Measurements from ENCODE around the gene PPIH.
"Not testable (repeated sequence)": the region's sequence is repeated elsewhere in the genome, so short reads cannot be mapped to it uniquely, and the experiment has no call there.

PPIH gene

DNA sequence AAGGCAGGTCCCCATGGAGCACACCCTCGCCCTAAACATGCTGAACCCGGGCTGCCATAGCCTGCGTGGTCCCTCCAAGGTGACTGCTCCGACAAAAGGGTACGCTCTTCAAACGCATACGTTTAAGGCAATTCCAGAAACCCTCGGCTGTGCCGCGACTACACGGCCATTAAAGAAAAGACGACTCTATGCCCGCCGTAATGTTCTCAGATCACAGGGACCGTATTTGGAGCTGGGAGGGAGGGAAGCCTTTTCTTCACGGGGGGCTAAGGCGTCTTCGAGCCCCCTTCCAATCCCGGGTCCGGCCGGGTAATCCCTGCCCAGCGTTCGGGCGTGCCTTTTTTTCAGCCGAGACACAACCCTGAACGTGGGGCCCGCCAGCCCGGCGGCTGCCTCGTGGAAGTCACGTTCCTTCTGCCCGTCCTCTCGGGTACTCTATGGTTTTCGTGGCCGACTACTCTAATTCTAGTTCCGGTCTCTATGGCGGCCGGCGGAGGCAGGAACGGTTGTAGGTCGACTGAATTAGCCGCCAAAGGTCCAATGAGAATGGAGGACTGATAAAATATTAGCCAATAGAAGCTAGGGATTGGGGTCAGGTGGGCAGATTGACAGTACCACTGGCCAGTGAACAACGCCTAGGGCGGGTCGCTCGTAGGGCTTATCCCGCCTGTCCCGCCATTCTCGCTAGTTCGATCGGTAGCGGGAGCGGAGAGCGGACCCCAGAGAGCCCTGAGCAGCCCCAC lies 23.7 kb downstream of the PPIH start, which contains the start of gene YBX1:
YBX1 (plus strand) TSS at position 678 of the 743 bp plus-strand sequence. CDS start 148 bp downstream, outside the sequence.
- intact Hi-C loops (cut with DNase I), result loop anchor here (2.0 to 10.0 kb wide), 3 partner anchors 63 to 347 kb away; partner anchors contain the start of genes C1orf50, CLDN19, FOXJ3 and P3H1

DNA sequence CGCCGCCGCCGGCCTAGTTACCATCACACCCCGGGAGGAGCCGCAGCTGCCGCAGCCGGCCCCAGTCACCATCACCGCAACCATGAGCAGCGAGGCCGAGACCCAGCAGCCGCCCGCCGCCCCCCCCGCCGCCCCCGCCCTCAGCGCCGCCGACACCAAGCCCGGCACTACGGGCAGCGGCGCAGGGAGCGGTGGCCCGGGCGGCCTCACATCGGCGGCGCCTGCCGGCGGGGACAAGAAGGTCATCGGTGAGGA lies 24.2 kb downstream of the PPIH start:
- intact Hi-C loops (cut with DNase I), result loop anchor here (2.0 to 10.0 kb wide), 3 partner anchors 62 to 348 kb away; partner anchors contain the start of genes C1orf50, CLDN19, FOXJ3 and P3H1
- DNase-seq, result not testable (repeated sequence)

More for the DNA sequence above, 23.7 kb downstream of the PPIH start, which contains the start of gene YBX1:
- DNase-seq, result peak; percentile 92 to 99 (median 95)

DNA sequence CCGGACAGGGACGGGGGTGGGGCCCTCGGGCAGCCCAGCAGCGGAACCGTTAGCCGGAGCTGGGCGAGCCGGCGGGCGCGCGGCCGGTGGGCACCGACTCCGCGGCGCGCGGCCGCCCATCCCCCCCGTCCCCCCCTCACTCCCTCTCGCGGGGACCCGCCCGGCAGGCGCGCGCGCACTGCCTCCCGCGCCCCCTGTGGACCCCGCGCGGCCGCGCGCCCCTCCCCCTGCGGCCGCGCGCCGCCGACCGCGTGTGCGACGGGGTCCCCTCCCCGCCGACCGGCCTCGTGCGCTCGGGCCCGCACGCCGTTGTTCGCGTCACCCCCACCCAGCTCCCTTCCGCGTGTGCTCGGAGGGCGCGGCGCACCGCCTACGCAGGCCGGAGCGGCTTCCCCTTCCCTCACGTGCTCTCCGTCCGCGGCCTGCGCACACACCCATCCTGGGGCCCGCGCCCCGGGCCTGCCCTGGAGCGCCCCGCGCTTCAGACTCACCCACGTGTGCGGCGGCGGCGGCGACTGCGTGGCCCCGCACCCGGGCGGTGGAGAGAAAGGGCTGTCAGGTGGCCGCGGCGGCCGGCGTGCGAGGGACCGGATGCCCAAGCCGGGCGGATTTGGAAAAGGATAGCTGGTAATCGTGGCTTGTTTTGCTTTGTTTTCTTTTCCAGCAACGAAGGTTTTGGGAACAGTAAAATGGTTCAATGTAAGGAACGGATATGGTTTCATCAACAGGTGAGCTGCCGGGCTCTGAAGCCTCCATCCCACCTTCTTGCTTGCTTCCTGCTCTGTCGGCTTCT lies 24.7 kb downstream of the PPIH start:
- DNase-seq, result peak in 9 of 10 donors; percentile 15 to 91 (median 38)
- intact Hi-C loops (cut with DNase I), result loop anchor here (2.0 to 10.0 kb wide), 3 partner anchors 62 to 348 kb away; partner anchors contain the start of genes C1orf50, CLDN19, FOXJ3 and P3H1

DNA sequence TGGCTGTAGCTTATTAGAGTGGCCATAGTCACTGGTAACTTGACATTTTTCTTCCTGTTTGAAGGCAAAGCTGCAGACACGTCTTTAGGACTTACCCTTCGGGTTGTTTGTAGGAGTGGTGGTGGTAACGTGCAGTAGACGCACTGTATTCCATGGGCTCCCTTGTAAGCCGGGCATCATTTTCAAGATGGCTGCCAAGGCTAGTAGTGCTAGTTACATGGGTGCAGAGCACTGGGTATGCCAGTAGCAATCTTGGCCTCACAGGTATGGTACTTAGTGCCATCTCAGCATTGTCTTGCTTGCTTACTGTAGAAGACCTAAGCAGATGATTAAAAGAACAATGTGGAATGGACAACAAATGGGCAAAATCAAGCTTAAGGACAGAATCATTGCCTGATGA lies 25.9 kb downstream of the PPIH start:
- no peak for DNase-seq
- intact Hi-C loops (cut with DNase I), result loop anchor here (10.0 kb wide), 2 partner anchors 61 to 349 kb away; partner anchors contain the start of genes CLDN19 and FOXJ3

DNA sequence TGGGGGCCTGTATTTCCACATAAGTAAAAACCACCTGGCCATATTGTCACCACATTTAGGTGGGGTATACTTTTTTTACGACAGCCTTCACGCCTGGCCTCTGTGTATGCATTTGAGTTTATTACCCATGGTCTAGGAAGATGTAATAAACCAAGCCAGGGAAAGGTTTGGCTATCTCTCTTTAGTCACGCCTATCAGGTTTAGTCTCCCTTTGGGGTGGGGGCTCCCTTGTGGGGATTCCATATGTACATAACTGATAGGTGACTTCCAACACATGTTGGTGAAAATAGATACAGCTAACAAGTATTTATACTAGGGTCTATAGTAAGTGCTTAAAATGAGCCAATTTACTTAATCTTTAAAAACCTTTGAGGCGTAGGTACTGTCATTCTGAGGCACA lies 28.2 kb downstream of the PPIH start:
- DNase-seq, result no peak
- intact Hi-C loops (cut with DNase I), result loop anchor here (10.0 kb wide), 2 partner anchors 58 to 352 kb away; partner anchors contain the start of genes CLDN19 and FOXJ3

DNA sequence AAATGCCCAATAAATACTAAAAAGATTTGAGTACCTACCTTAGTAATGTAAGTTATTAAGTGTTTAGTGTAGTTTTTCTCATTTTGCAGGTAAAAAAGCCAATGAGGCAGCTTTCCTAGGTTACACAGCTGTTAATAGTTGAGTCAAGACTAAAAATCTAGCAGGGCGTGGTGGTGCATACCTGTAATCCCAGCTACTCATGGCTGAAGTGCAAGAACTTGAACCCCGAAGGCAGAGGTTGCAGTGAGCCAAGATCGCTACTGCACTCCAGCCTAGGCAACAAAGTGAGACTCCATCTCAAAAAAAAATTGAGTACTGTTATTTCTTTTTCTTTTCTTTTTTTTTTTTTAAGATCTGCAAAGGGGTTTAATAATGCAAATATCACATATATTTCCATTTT lies 31.7 kb downstream of the PPIH start:
- intact Hi-C loops (cut with DNase I), result loop anchor here (10.0 kb wide), 2 partner anchors 55 to 355 kb away; partner anchors contain the start of genes CLDN19 and FOXJ3
- no peak for DNase-seq

DNA sequence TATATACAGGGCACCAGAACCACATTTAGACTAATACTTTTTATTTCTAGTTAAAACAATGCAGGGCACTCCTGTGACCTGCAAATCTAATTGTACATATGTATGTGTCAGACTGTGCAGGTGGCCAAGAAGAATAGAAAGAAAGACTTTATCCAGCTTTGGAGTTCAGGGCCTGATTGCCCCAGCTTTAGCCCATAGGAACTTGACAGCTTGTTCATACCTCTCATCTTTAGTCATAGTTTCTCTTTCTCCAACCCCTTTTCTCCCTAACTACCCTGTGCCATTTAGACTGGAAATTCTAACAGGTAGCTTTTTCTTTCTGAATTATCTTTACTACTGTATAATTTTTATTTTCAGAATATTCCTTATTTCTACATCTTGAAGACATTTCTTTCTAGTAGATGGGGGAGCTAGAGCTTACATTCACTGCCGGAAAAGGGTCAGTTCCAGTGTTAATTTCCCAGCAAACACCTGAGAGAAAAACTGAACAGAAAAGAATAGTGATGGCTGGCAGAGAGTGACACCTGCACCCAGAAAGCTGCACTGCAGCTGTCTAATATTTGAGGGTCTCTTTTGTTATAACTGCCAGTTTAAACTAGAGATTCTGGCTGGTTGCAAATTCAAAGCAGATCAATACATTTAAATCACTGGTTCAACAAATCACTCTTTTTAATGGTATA lies 32.4 kb downstream of the PPIH start:
- intact Hi-C loops (cut with DNase I), result no loop called here
- DNase-seq, result no peak

DNA sequence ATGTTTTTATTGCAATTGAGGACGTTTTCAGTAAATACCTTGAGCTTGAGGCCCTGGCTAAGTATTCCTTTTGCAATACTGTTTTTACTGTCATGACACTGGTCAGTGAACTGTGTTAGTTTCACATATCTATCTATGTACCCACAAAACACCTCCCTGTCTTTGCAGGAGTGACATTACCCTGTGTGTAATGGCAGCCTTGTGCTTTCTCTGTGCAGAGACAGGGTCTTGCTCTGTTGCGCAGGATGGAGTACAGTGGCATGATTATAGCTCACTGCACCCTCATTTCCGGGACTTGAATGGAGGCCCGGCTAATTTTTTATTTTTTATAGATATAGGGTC lies 32.9 kb downstream of the PPIH start:
- no peak for DNase-seq
- intact Hi-C loops (cut with DNase I), result no loop called here

DNA sequence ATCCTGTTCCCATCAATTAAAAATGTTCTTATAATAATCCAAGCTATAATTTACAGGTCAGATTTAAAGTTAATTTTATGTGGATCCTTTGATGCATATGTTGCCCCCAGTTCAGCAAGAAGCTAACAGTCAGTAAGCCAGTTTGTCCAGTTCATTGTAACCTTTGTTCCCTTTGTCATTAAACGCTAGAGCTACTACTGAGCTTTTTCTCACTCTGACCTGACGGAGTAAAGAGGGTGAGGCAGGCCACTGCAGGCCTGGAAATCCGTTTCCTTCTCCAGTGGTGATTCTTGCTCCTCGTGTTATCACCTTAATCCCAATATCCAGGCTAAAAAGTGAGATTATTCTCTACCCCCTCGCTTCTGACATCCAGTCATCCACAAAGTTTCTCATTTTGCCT lies 34.2 kb downstream of the PPIH start:
- intact Hi-C loops (cut with DNase I), result no loop called here

DNA sequence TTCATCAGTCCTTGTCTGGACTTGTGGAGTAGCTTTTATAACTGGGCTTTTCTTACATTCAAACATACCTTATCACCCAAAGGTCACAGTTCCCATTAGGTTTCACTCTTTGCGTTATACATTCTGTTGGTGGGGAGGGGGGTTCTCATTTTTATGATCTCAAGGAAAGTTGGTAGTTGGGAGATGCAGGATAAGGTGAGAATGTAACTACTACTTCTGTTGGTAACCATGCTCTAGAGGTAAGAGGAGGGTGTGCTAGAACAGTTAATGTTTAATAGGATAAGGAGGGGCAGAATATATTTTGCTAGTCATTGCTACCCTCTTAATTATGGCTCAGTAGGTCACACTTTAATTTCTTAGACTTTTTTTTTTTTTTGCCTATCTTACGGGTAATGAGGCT lies 34.7 kb downstream of the PPIH start:
- intact Hi-C loops (cut with DNase I), result no loop called here
- no peak for DNase-seq

More for the DNA sequence above, 34.2 kb downstream of the PPIH start:
- no peak for DNase-seq

DNA sequence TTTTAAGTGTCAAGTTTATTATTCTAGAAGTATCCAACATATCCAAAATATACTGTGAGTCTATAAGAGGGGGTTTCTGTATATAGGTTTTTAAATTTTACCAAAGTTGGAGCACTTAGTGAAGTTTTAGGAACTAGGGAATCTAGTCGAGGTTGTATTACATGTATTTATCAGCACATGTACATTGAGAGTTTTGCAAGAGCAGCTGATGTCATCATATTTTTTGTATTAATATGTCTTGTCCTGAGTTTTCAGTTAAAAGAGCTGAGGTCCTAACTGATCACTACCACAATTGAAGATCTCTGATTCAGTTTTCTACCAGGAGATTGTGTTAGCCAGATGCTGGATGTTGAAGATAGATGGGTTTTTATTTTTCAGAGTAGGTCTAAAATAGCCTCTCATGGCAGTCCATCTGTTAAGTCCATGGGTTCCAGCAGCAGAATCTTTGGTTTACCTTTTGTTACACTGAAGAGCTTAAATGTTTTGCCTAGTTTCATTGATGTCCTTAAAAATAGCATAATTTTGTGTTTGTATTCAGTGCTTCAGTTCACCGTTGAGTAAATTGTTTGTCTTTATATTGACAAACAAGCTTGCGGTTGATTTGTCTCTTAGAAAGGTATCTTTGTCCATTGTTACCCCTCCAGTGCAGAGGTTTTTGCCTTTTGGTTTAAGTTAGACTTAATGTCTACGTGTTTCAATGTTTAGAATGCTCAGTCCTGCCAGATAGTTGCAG lies 40.0 kb downstream of the PPIH start:
- intact Hi-C loops (cut with DNase I), result no loop called here
- no peak for DNase-seq

DNA sequence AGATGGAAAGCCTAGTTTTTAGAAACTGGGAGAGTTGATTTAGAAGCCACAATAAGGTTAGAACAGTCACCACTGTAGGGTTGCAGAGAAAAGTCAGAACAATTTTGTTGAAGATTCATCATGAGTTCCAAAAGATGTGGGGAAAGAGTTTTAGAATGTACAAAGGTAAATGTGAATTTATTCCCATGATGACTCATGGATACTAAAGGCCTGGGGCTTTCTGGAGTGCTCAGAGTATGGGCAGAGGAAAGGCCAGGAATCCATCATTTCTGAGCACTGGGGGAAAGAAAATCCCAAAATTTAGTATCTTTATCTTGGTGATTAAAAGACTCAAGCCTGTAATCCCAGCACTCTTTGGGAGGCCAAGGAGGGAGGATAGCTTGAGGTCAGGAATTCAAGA lies 41.8 kb downstream of the PPIH start:
- DNase-seq, result no peak
- intact Hi-C loops (cut with DNase I), result no loop called here

DNA sequence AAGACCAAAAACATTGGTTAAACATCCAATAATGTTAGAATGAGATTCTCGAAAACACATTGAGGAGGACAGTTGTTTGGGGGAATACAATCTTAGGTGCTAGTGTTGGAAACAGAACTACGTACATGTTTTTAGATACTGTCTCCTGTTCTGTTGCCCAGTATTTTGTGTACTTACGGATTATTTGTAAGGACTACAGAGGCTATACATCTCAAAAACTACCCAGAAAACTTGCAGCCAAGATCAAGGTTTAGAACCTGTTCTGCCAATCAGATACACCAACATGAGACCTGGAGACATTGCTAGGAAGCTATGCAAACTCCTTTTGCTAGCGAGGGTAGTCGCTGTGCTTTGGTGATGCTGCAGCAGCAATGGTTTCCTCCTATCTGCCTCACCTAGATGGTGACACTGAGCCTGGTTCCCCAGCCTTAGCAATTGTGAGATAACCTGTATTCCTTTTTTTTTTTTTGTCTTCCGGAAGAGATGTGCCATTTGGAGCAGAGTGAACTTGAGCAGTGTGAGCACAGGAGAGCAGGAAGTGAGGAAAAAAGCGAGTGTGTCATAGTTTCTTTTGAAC lies 45.8 kb downstream of the PPIH start:
- no peak for DNase-seq
- intact Hi-C loops (cut with DNase I), result no loop called here

DNA sequence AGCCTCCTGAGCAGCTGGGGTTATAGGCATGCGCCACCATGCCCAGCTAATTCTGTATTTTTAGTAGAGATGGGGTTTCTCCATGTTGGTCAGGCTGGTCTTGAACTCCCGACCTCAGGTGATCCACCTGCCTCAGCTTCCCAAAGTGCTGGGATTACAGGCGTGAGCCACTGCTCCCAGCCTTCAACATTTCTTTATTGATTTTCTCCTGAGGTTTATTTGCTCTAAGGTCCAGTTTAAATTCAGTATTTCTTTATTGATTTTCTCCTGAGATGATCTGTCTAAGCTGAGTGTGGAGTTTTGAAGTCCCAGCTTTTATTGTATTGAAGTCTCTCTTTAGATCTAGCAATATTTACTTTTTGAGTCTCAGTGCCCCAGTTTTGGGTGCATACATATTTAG lies 54.6 kb downstream of the PPIH start:
- intact Hi-C loops (cut with DNase I); DNase-seq: not testable (repeated sequence)

DNA sequence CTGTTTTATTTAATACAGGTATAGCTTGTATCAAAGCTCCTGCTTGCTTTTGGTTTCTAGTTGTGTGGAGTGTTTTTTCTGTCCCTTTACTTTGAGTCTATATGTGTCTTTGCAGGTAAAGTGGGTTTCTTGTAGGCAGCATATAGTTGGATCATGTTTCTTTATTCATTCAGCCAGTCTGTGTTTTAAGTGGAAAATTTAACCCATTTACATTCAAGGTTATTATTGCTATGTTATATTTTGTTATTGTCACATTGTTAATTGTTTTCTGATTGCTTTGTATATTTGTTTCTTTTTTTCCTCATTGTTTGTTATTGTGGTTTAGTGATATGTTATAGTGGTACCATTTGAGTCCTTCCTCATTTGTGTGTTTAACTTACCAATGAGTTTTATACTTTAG lies 55.1 kb downstream of the PPIH start:
- intact Hi-C loops (cut with DNase I), result no loop called here
- DNase-seq, result no peak

DNA sequence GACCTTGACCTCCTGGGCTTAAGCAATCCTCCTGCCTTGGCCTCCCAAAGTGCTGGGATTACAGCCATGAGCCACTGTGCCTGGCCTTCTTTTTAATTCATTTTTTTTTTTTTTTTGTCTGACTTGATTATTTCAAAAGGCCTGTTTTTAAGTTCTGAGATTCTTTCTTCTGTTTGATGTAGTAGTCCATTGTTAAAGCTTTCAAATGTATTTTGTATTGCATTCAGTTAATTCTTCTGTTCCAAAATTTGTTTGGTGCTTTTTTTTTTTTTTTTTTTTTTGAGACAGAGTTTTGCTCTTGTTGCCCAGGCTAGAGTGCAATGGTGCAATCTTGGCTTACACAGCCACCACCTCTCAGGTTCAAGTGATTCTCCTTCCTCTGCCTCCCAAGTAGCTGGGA lies 56.2 kb downstream of the PPIH start:
- intact Hi-C loops (cut with DNase I); DNase-seq: not testable (repeated sequence)

DNA sequence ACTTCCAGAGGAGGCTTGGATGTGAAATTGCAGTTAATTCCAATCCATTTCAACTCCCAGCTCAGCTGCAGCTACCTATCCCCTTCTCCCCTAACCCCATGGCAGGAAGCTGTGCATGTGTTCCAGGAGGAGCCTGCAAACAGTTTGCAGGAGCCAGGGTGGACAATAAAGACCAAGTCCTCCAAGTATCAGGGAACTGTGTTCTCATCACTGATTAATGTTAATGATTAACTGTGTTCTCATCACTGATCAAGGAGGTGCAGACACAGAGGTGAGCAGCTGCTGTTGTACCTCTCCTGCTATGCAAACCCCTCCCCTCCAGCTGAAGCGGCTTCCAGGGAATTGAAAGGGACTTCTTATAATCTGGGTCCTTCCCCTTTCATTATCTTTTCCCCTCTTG lies 62.6 kb downstream of the PPIH start:
- intact Hi-C loops (cut with DNase I), result no loop called here
- no peak for DNase-seq

DNA sequence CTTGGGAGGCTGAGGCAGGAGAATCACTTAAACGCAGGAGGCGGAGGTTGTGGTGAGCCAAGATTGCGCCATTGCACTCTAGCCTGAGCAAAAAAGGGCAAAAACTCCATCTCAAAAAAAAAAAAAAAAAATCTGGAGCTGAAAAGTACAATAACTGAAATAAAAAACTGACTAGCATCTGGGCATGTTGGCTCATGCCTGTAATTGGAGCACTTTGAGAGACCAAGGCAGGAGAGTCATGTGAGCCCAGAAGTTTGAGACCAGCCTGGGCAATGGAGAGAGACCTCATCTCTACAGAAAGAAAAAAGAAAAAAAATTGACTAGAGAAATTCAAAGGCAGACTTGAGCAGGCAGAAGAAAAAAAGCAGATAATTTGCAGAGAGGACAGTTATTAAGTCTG lies 63.7 kb downstream of the PPIH start:
- no peak for DNase-seq

DNA sequence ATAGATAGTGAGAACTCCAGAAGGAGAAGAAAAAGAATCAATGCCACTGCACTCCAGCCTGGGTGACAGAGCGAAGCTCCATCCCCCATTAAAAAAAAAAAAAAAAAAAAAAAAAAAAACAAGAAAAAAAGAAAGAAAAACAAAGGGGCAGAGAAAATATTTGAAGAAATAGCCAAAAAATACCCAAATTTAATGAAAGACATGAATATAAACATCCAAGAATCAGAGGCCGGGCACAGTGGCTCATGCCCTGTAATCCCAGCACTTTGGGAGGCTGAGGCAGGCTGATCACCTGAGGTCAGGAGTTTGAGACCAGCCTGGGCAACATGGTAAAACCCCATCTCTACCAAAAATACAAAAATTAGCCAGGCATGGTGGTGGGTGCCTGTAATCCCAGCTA lies 64.2 kb downstream of the PPIH start:
- intact Hi-C loops (cut with DNase I); DNase-seq: not testable (repeated sequence)

More for the DNA sequence above, 63.7 kb downstream of the PPIH start:
- intact Hi-C loops (cut with DNase I), result no loop called here

DNA sequence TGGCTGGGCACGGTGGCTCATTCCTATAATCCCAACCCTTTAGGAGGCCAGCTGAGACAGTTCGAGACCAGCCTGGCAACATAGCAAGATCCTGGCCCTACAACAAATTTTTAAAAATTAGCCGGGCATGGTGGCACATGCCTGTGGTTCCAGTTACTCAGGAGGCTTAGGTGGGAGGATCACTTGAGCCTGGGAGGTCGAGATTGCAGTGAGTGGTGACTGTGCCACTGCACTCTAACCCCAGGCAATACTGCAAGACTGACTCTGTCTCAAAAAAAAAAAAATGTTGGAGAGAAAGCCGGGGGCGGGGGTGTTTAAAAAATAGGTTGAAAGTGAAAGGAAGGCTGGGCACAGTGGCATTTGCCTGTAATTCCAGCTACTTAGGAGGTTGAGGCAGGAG lies 65.3 kb downstream of the PPIH start:
- intact Hi-C loops (cut with DNase I), result no loop called here
- DNase-seq, result no peak
